HepG2 (cell line): Measurements from ENCODE around the gene FAM163B. TPM values are rescaled to one million over a fixed set of nuclear protein-coding genes. Genes with fewer than 3 reads are reported as not detected.

Experiments
- ATF4 ChIP-seq, 2 experiments: fragments of 450-650 bp in 1 of 2; sonication (generic) in 1 of 2; formaldehyde crosslinking; IDR thresholded peaks; 2 replicates each; pipeline versions ENCODE4 v1.5.0 to v1.8.0; 2020 to 2022; ENCODE audit warnings: mild to moderate bottlenecking in 1 of 2, missing genetic modification reagents in 1 of 2
- ATF5 ChIP-seq: sonication (generic); formaldehyde crosslinking; IDR thresholded peaks from 2 replicates; pipeline ENCODE4 v1.4.0; 2020; ENCODE audit warnings: mild to moderate bottlenecking, low read depth, missing genetic modification reagents
- CC2D1A ChIP-seq: sonication (generic); formaldehyde crosslinking; IDR thresholded peaks from 2 replicates; pipeline ENCODE4 v1.8.1; 2023; ENCODE audit warnings: mild to moderate bottlenecking, missing genetic modification reagents
- FLYWCH1 ChIP-seq: sonication (generic); formaldehyde crosslinking; IDR thresholded peaks from 2 replicates; pipeline ENCODE4 v1.8.1; 2023; ENCODE audit warnings: mild to moderate bottlenecking, missing genetic modification reagents
- FOXJ3 ChIP-seq: sonication (generic); formaldehyde crosslinking; IDR thresholded peaks from 2 replicates; pipeline ENCODE4 v1.4.0; 2020; ENCODE audit warnings: missing genetic modification reagents, mild to moderate bottlenecking, borderline replicate concordance
- GATAD2A ChIP-seq: IDR thresholded peaks from 2 replicates; pipeline ENCODE4 v1.6.1; 2016
- IKZF4 ChIP-seq: sonication (generic); formaldehyde crosslinking; IDR thresholded peaks from 2 replicates; pipeline ENCODE4 v1.5.1; 2020; ENCODE audit warnings: borderline replicate concordance, mild to moderate bottlenecking, low read depth, missing genetic modification reagents; ENCODE audit errors: not compliant biosample characterization
- MAZ ChIP-seq, 2 experiments: sonication (generic) in 1 of 2; formaldehyde crosslinking in 1 of 2; IDR thresholded peaks; 2 replicates each; pipeline versions ENCODE4 v1.5.0 to v1.6.1; 2012 to 2020; ENCODE audit warnings: low read depth in 2 of 2, mild to moderate bottlenecking in 2 of 2, borderline replicate concordance in 1 of 2, improper control_type of control experiment in 1 of 2, low read length in 1 of 2, missing genetic modification reagents in 1 of 2, moderate library complexity in 1 of 2
- MLXIP ChIP-seq: sonication (generic); formaldehyde crosslinking; IDR thresholded peaks from 2 replicates; pipeline ENCODE4 v1.9.0; 2021; ENCODE audit warnings: missing genetic modification reagents, borderline replicate concordance
- RARA ChIP-seq: IDR thresholded peaks from 2 replicates; pipeline ENCODE4 v1.6.1; 2016; ENCODE audit warnings: missing genetic modification reagents, missing compliant biosample characterization
- SNRNP70 ChIP-seq: fragments of 200-400 bp; formaldehyde crosslinking; IDR thresholded peaks from 2 replicates; pipeline ENCODE4 v1.6.1; 2017; ENCODE audit warnings: mild to moderate bottlenecking, low read depth, low read length, moderate library complexity
- SRSF4 ChIP-seq: fragments of 200-400 bp; formaldehyde crosslinking; IDR thresholded peaks from one replicate; pipeline ENCODE4 v1.6.1; 2018; ENCODE audit warnings: mild to moderate bottlenecking, low read depth, low read length, moderate library complexity; ENCODE audit not compliant: poor library complexity, severe bottlenecking
- ZIK1 ChIP-seq: sonication (generic); formaldehyde crosslinking; IDR thresholded peaks from 2 replicates; pipeline ENCODE4 v1.5.0; 2020; ENCODE audit warnings: mild to moderate bottlenecking, low read depth, missing genetic modification reagents, borderline replicate concordance
- ZNF253 ChIP-seq: sonication (generic); formaldehyde crosslinking; IDR thresholded peaks from 2 replicates; pipeline ENCODE4 v1.8.0; 2022; ENCODE audit warnings: mild to moderate bottlenecking, missing genetic modification reagents, borderline replicate concordance
- ZNF256 ChIP-seq: sonication (generic); formaldehyde crosslinking; conservative IDR thresholded peaks from 2 replicates; pipeline ENCODE4 v1.4.0; 2020; ENCODE audit warnings: missing genetic modification reagents
- ZNF44 ChIP-seq: sonication (generic); formaldehyde crosslinking; IDR thresholded peaks from 2 replicates; pipeline ENCODE4 v1.5.1; 2020; ENCODE audit warnings: mild to moderate bottlenecking, missing genetic modification reagents
- ZNF704 ChIP-seq: sonication (generic); formaldehyde crosslinking; IDR thresholded peaks from 2 replicates; pipeline ENCODE4 v1.8.1; 2023; ENCODE audit warnings: mild to moderate bottlenecking, inconsistent platforms, moderate library complexity, missing genetic modification reagents, borderline replicate concordance
- polyA plus RNA-seq, 8 experiments: library from polyadenylated mRNA; depleted of rRNA in 3 of 8; stranded (reverse) in 7 of 8; unstranded in 1 of 8; fragments of >200 nt; fragmentation: Illumina TruSeq in 4 of 8; extraction: Trizol in 4 of 8; gene quantifications; 2 replicates each; pipeline versions ENCODE4 v1.2.1 to v1.2.3, GENCODE V29; 2011 to 2016; ENCODE audit warnings: low read depth in 4 of 8, missing spikeins in 1 of 8, mixed read lengths in 1 of 8; ENCODE audit not compliant: insufficient read depth in 1 of 8
- total RNA-seq, 5 experiments: library from RNA; depleted of rRNA; stranded (reverse); fragments of >200 nt; fragmentation: Illumina TruSeq; extraction: Trizol; gene quantifications; 2 replicates each; pipeline ENCODE4 v1.2.3, GENCODE V29; 2016; ENCODE audit warnings: low read depth in 1 of 5

FAM163B gene
- total and polyA plus RNA-seq, 2 of the 13 experiments (the other 11 are each of a cell fraction or from before 2014, with no cell fraction given) = not detected

GRCh38 chr9:133609311-133610098 lies at the start of gene FAM163B (continued):
- no peak for TF ChIP-seq ZNF256
- no peak for TF ChIP-seq SRSF4
- TF ChIP-seq FLYWCH1 (CRISPR knock-in tag) = no peak
- no peak for TF ChIP-seq ZNF704 (CRISPR knock-in tag)
- no peak for TF ChIP-seq GATAD2A (CRISPR knock-in tag)
- 0 out of 2 replicates have a peak, but pooled peaks have one; percentile 69 for TF ChIP-seq ZIK1 (CRISPR knock-in tag)
- no peak for TF ChIP-seq ZNF253 (CRISPR knock-in tag)
- TF ChIP-seq IKZF4 (CRISPR knock-in tag) = no peak
- TF ChIP-seq CC2D1A (CRISPR knock-in tag) = no peak
- no peak for TF ChIP-seq ATF4 (CRISPR knock-in tag; IDR thresholded peaks at IDR 0.05)
- no peak for TF ChIP-seq FOXJ3 (CRISPR knock-in tag)
- TF ChIP-seq MLXIP (CRISPR knock-in tag) = no peak
- no peak for TF ChIP-seq ATF5 (CRISPR knock-in tag)
- TF ChIP-seq MAZ (IDR thresholded peaks at IDR 0.05; ENCODE audit: borderline replicate concordance, low read depth, low read length) = no peak
- TF ChIP-seq MAZ (CRISPR knock-in tag; IDR thresholded peaks at IDR 0.05; ENCODE audit: low read depth) = 0 out of 2 replicates have a peak, but pooled peaks have one; percentile 35
- no peak for TF ChIP-seq SNRNP70
- TF ChIP-seq RARA (CRISPR knock-in tag) = peak; percentile 48; the same call in 1 of the 2 replicates
- no peak for TF ChIP-seq ZNF44
